Trophoblast cell (in vitro differentiated cells and primary cell): ENCODE measurements around the gene HTT.
A peak's percentile ranks its signal among the peaks of the same experiment; 100 is the strongest.

Experiments
- DNase-seq, 2 donors: peaks; one replicate each; pipeline ENCODE4 v3.0.0-alpha.2; 2016
- H2AFZ ChIP-seq: 2 replicates; pipeline ENCODE4 v1.6.1; 2013; ENCODE audit warnings: low read length, moderate library complexity, mild to moderate bottlenecking; ENCODE audit not compliant: insufficient read depth, poor library complexity
- H2AK5ac ChIP-seq: 2 replicates; pipeline ENCODE4 v1.6.1; 2013; ENCODE audit warnings: mild to moderate bottlenecking, low read length
- H2BK120ac ChIP-seq: 2 replicates; pipeline ENCODE4 v1.6.1; 2013; ENCODE audit warnings: low read length, mild to moderate bottlenecking, moderate library complexity; ENCODE audit not compliant: insufficient read depth, poor library complexity
- H2BK12ac ChIP-seq: 2 replicates; pipeline ENCODE4 v1.6.1; 2013; ENCODE audit warnings: mild to moderate bottlenecking, low read length, moderate library complexity
- H2BK5ac ChIP-seq: 2 replicates; pipeline ENCODE4 v1.6.1; 2013; ENCODE audit warnings: low read length, low read depth, moderate library complexity, mild to moderate bottlenecking; ENCODE audit not compliant: poor library complexity
- H3K14ac ChIP-seq: 2 replicates; pipeline ENCODE4 v1.6.1; 2013; ENCODE audit warnings: mild to moderate bottlenecking, low read length
- H3K18ac ChIP-seq: 2 replicates; pipeline ENCODE4 v1.6.1; 2013; ENCODE audit warnings: mild to moderate bottlenecking, low read length
- H3K23ac ChIP-seq: 2 replicates; pipeline ENCODE4 v1.6.1; 2013; ENCODE audit warnings: low read length
- H3K27ac ChIP-seq: 2 replicates; pipeline ENCODE4 v1.5.1; 2013; ENCODE audit warnings: low read depth, mild to moderate bottlenecking, inconsistent platforms, low read length, moderate library complexity
- H3K27me3 ChIP-seq: 2 replicates; pipeline ENCODE4 v1.6.1; 2013; ENCODE audit warnings: inconsistent platforms, mild to moderate bottlenecking, low read length, moderate library complexity; ENCODE audit not compliant: insufficient read depth
- H3K36me3 ChIP-seq, 2 experiments: 1 replicate in 1 of 2; 2 replicates in 1 of 2; pipeline ENCODE4 v1.6.1; 2013; ENCODE audit warnings: low read length in 2 of 2, mild to moderate bottlenecking in 2 of 2, moderate library complexity in 1 of 2; ENCODE audit not compliant: insufficient read depth in 2 of 2, control insufficient read depth in 1 of 2
- H3K4ac ChIP-seq: 2 replicates; pipeline ENCODE4 v1.6.1; 2013; ENCODE audit warnings: low read depth, mild to moderate bottlenecking, low read length, moderate library complexity
- H3K4me1 ChIP-seq, 2 experiments: 1 replicate in 1 of 2; 2 replicates in 1 of 2; pipeline ENCODE4 v1.6.1; 2013; ENCODE audit warnings: low read length in 2 of 2, mild to moderate bottlenecking in 2 of 2, moderate library complexity in 1 of 2; ENCODE audit not compliant: insufficient read depth in 2 of 2, control insufficient read depth in 1 of 2
- H3K4me2 ChIP-seq: 2 replicates; pipeline ENCODE4 v1.6.1; 2013; ENCODE audit warnings: inconsistent platforms, mild to moderate bottlenecking, low read length, moderate library complexity
- H3K4me3 ChIP-seq: 2 replicates; pipeline ENCODE4 v1.5.1; 2013; ENCODE audit warnings: mild to moderate bottlenecking, low read depth, low read length, inconsistent platforms
- H3K79me1 ChIP-seq: one replicate; pipeline ENCODE4 v1.6.1; 2013; ENCODE audit warnings: low read length
- H3K79me2 ChIP-seq: 2 replicates; pipeline ENCODE4 v1.6.1; 2013; ENCODE audit warnings: low read length, mild to moderate bottlenecking; ENCODE audit not compliant: control insufficient read depth, insufficient read depth, poor library complexity
- H3K9ac ChIP-seq: 2 replicates; pipeline ENCODE4 v1.6.1; 2013; ENCODE audit warnings: mild to moderate bottlenecking, low read length
- H3K9me3 ChIP-seq: 2 replicates; pipeline ENCODE4 v1.6.1; 2013; ENCODE audit warnings: low read depth, mild to moderate bottlenecking, control low read depth, inconsistent platforms, low read length; ENCODE audit not compliant: insufficient read depth
- H4K12ac ChIP-seq: 2 replicates; pipeline ENCODE4 v1.6.1; 2013; ENCODE audit warnings: low read depth, mild to moderate bottlenecking, low read length, moderate library complexity
- H4K8ac ChIP-seq: 2 replicates; pipeline ENCODE4 v1.6.1; 2013; ENCODE audit warnings: low read depth, mild to moderate bottlenecking, low read length, moderate library complexity
- H4K91ac ChIP-seq: one replicate; pipeline ENCODE4 v1.6.1; 2013; ENCODE audit warnings: low read depth, mild to moderate bottlenecking, low read length, moderate library complexity
- WGBS: extraction: QIAGEN DNeasy Blood & Tissue Kit; methylation state at CpG from one replicate; pipeline ENCODE4 v1.1.7; 2013; ENCODE audit warnings: missing lambda C conversion rate; ENCODE audit not compliant: insufficient read length, insufficient coverage; ENCODE audit errors: extremely low coverage; 5-methylcytosine and 5-hydroxymethylcytosine counted together

HTT gene

GRCh38 chr4:3030566-3031356, 43.7 kb upstream of the HTT start:
- H3K4me2 ChIP-seq: no peak overlapping the region

GRCh38 chr4:3031357-3032082, 43.0 kb upstream of the HTT start:
- Histone ChIP-seq H3K9ac (no peak overlapping the region), H2AFZ (no peak overlapping the region), H3K18ac (no peak overlapping the region), H2BK12ac (no peak overlapping the region), H3K23ac (no peak overlapping the region), H2BK120ac (no peak overlapping the region), H3K27ac (no peak overlapping the region), H4K12ac (no peak overlapping the region), H3K4me1 (no peaks in the 10 kb centered on the region), H3K27me3 (no peaks in the 10 kb centered on the region), H3K9me3 (no peaks in the 10 kb centered on the region), H3K4me3 (no peak overlapping the region), H2AK5ac (no peak overlapping the region), H3K4me2 (no peak overlapping the region), H3K14ac (no peak overlapping the region), H4K91ac (no peak overlapping the region), H2BK5ac (no peak overlapping the region), H3K4ac (no peak overlapping the region), H4K8ac (no peak overlapping the region), H3K36me3 (no peaks in the 10 kb centered on the region), H3K79me2 (no peaks in the 10 kb centered on the region), H3K79me1 (no peaks in the 10 kb centered on the region)
- DNase-seq: no peak
- WGBS: no CpG with 5 or more reads among the region's 12 CpGs

More at GRCh38 chr4:3030566-3031356, 43.7 kb upstream of the HTT start:
- Histone ChIP-seq H3K14ac (no peak overlapping the region), H3K9me3 (no peaks in the 10 kb centered on the region), H4K8ac (no peak overlapping the region), H3K79me1 (no peaks in the 10 kb centered on the region), H3K4ac (no peak overlapping the region), H4K12ac (no peak overlapping the region), H3K27me3 (no peaks in the 10 kb centered on the region), H2BK12ac (no peak overlapping the region), H3K36me3 (no peaks in the 10 kb centered on the region), H3K23ac (no peak overlapping the region), H3K27ac (no peak overlapping the region), H3K9ac (no peak overlapping the region), H2AFZ (no peak overlapping the region), H2BK120ac (no peak overlapping the region), H3K4me1 (no peaks in the 10 kb centered on the region), H3K18ac (no peak overlapping the region), H3K4me3 (peak overlapping the region; percentile 10), H2AK5ac (no peak overlapping the region), H2BK5ac (no peak overlapping the region), H4K91ac (no peak overlapping the region), H3K79me2 (no peaks in the 10 kb centered on the region)
- no CpG with 5 or more reads among the region's 18 CpGs for WGBS
- no peak for DNase-seq

- H4K12ac ChIP-seq: no peak overlapping the region
- H3K18ac ChIP-seq: no peak overlapping the region
- H3K27ac ChIP-seq: no peak overlapping the region
- H4K8ac ChIP-seq: no peak overlapping the region
- H4K91ac ChIP-seq: no peak overlapping the region
- peaks cover 2% of the 10 kb centered on the region for H3K9me3 ChIP-seq
- H2AFZ ChIP-seq: no peak overlapping the region
- H3K4ac ChIP-seq: no peak overlapping the region
- no CpG with 5 or more reads among the region's 8 CpGs for WGBS
- no peak overlapping the region for H3K23ac ChIP-seq
- no peak overlapping the region for H3K4me2 ChIP-seq
- no peak overlapping the region for H2BK5ac ChIP-seq
- H3K27me3 ChIP-seq: no peaks in the 10 kb centered on the region
- no peaks in the 10 kb centered on the region for H3K79me1 ChIP-seq
- H3K4me1 ChIP-seq: no peaks in the 10 kb centered on the region
- H3K9ac ChIP-seq: no peak overlapping the region
- no peak overlapping the region for H3K4me3 ChIP-seq
- no peak for DNase-seq
- no peak overlapping the region for H2AK5ac ChIP-seq
- no peak overlapping the region for H2BK120ac ChIP-seq
- H3K14ac ChIP-seq: no peak overlapping the region
- H3K36me3 ChIP-seq: no peaks in the 10 kb centered on the region
- H3K79me2 ChIP-seq: no peaks in the 10 kb centered on the region
- no peak overlapping the region for H2BK12ac ChIP-seq
Measured at GRCh38 chr4:3034231-3034630, 40.2 kb upstream of the HTT start.

- Histone ChIP-seq H3K23ac (no peak overlapping the region), H4K8ac (no peak overlapping the region), H3K36me3 (no peaks in the 10 kb centered on the region), H3K27me3 (no peaks in the 10 kb centered on the region), H3K9ac (no peak overlapping the region), H3K4me3 (no peak overlapping the region), H4K91ac (no peak overlapping the region), H3K79me1 (no peaks in the 10 kb centered on the region), H2AFZ (no peak overlapping the region), H2AK5ac (no peak overlapping the region), H3K27ac (no peak overlapping the region), H3K18ac (no peak overlapping the region), H4K12ac (no peak overlapping the region), H3K79me2 (no peaks in the 10 kb centered on the region), H2BK5ac (no peak overlapping the region), H3K4me1 (no peaks in the 10 kb centered on the region), H3K4ac (no peak overlapping the region), H3K14ac (no peak overlapping the region), H2BK12ac (no peak overlapping the region), H3K4me2 (no peak overlapping the region), H3K9me3 (peaks cover 2% of the 10 kb centered on the region), H2BK120ac (no peak overlapping the region)
- WGBS: no CpG with 5 or more reads among the region's 8 CpGs
- no peak for DNase-seq
Measured at GRCh38 chr4:3035249-3035648, 39.2 kb upstream of the HTT start.
